ENCODE measurements around the gene OPCML. TPM values are rescaled to one million over a fixed set of nuclear protein-coding genes. Genes with fewer than 3 reads are reported as not detected.
A peak's percentile ranks its signal among the peaks of the same experiment; 100 is the strongest.

Gene OPCML
- total RNA-seq, 1 experiment from 2014 or later = 0.21 TPM

DNA sequence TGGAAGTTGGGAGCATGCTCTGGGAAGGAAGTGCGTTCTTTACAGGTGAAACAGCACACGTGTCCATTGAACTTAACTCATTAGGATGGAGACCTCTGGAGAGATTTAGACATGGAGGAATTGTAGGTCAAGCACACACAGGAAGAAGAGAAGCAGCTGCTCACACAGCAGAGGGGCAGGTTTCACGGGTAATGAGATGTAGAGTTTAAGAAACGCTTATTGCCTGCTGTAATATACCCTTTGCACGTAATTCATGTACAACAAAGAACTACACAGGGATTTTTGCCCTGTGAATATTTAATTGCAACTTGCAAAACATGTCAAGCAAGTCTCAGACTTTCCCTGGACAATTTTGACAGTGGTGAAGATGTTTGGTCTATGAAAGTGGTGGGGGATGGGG lies 508.0 kb downstream of the OPCML start:
- no peak for DNase-seq
- H3K4me3 ChIP-seq (ENCODE audit: insufficient read depth, low read depth, low read length) = no peak overlapping the region
- H3K36me3 ChIP-seq (replicated peaks; ENCODE audit: control insufficient read depth, insufficient read depth, low read length) = no peaks in the 10 kb centered on the region
- no peaks in the 10 kb centered on the region for H3K27me3 ChIP-seq (ENCODE audit: control insufficient read depth, insufficient read depth, low read length)

DNA sequence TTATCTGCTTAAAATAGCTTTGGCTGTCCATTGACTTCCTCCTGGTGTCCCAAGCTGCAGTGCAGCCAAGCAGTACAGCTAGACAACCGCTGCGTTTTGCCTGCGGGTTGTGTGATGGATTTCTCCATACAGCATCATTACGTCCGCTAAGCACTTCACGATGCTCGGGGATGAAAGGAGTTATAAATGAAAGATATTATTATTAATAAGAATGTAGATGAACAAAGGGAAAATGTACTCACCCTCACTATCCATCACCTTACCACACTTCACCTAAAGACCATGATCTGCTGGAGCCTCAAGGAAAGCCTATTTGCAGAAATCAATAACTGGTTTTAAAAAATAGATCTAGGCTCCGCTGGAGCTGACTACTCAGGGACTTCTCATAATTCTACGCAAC lies 509.1 kb downstream of the OPCML start:
- DNase-seq = no peak
- H3K36me3 ChIP-seq (replicated peaks; ENCODE audit: control insufficient read depth, insufficient read depth, low read length) = no peaks in the 10 kb centered on the region
- no peaks in the 10 kb centered on the region for H3K27me3 ChIP-seq (ENCODE audit: control insufficient read depth, insufficient read depth, low read length)
- H3K4me3 ChIP-seq (ENCODE audit: insufficient read depth, low read depth, low read length) = no peak overlapping the region

DNA sequence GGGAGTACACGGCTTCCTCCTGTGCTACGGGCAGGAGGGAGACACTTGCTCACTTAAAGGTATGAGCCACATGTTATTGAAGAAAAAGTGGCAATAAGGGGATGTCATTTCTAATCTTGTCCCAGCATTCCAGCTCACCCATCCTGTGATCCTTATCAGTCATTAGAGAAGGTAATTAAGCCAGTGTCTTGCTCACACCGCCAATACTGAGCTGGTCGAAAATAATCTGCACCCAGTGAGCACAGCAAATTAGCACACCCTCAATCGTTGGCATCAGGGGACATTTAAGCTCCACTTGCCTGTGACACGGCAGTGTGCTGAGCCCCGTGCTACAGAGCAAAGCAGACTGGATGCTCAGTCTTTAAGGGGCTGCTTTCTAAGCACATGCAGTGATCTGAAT lies 510.7 kb downstream of the OPCML start:
- no peaks in the 10 kb centered on the region; the same call in 1 of the 2 replicates for H3K27me3 ChIP-seq (ENCODE audit: control insufficient read depth, insufficient read depth, low read length)

DNA sequence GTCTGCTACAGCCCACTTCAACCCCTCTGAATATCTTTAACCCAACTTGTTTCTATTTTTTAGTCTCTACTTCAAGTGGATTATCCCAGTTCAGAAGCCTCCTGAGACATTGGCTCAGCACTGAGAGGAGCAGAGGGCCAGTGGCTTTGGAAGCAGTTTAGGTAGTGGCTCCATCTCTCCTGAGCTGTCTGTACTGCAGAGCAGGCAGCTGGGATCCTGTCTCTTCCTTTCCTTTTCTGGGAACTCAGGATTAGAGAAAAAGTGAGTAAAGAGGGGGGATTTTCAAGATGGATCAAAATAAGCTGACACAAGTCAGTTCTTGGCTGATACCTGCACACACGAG lies 512.0 kb downstream of the OPCML start:
- Histone ChIP-seq H3K27me3 (ENCODE audit: control insufficient read depth, insufficient read depth, low read length) (no peaks in the 10 kb centered on the region; the same call in 1 of the 2 replicates), H3K4me3 (ENCODE audit: insufficient read depth, low read depth, low read length) (no peak overlapping the region), H3K36me3 (replicated peaks; ENCODE audit: control insufficient read depth, insufficient read depth, low read length) (no peaks in the 10 kb centered on the region)
- DNase-seq = no peak

More for the DNA sequence above, 510.7 kb downstream of the OPCML start:
- Histone ChIP-seq H3K36me3 (replicated peaks; ENCODE audit: control insufficient read depth, insufficient read depth, low read length) (no peaks in the 10 kb centered on the region), H3K4me3 (ENCODE audit: insufficient read depth, low read depth, low read length) (no peak overlapping the region)
- DNase-seq = no peak

DNA sequence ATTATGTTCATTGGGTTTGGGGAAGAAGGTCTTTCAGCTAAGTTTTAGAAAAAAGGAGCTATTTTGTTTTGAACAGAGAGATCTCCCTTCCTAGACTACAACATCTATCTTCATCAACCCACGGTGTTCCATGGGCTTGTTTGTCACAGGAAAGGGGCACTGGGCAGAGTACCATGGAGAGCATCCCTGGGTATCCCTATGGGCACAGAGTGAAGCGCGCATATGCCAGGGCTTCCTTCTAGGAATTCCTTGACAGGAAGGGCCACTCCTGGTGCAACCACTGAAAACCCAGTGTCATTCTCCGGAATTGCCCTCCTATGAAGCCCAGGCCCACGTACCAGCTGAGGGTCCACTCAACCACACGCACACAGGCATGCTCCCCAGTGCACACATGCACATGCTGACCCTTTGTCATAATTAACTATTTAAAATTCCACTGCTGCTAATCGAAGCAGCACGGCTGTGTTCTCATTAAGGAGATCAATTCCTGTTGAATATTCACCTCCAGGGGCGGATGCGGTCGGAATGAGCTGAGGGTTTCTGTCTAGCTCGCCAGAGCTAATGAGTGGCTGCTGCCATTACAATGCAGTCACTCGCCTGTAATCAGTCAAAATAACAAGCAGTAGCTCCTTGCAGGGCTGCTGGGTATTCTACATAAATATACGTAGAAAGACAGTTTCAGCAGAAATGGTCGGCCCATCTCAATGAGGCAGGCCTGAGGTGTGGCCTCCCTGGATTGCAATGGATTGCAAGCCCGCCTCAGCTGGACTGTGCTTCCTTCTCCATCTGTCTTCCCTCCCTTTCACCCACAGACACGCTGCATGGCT lies 512.5 kb downstream of the OPCML start:
- Histone ChIP-seq H3K4me3 (ENCODE audit: insufficient read depth, low read depth, low read length) (no peak overlapping the region), H3K27me3 (ENCODE audit: control insufficient read depth, insufficient read depth, low read length) (no peaks in the 10 kb centered on the region; the same call in 1 of the 2 replicates), H3K36me3 (replicated peaks; ENCODE audit: control insufficient read depth, insufficient read depth, low read length) (no peaks in the 10 kb centered on the region)
- DNase-seq = no peak

DNA sequence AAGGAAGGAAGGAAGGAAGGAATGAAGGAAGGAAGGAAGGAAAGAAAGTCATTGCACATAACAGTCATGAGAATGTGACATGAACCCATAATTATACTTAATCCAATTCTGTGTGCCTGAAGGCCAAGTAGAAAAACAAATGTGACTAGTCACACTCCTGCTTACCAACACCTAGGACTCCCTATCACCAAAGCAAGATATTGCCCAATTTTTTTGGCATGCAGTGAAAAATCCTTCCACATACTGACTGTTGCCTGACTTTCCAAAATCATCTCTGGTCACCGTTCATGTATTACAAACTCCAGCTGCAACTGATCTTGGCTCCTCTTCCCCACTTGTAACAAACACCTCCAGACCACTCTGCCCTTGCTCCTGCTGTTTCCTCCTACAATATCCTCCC lies 516.8 kb downstream of the OPCML start:
- Histone ChIP-seq H3K27me3 (ENCODE audit: control insufficient read depth, insufficient read depth, low read length) (no peaks in the 10 kb centered on the region; the same call in 1 of the 2 replicates), H3K4me3 (ENCODE audit: insufficient read depth, low read depth, low read length) (no peak overlapping the region), H3K36me3 (replicated peaks; ENCODE audit: control insufficient read depth, insufficient read depth, low read length) (no peaks in the 10 kb centered on the region)
- DNase-seq = no peak

DNA sequence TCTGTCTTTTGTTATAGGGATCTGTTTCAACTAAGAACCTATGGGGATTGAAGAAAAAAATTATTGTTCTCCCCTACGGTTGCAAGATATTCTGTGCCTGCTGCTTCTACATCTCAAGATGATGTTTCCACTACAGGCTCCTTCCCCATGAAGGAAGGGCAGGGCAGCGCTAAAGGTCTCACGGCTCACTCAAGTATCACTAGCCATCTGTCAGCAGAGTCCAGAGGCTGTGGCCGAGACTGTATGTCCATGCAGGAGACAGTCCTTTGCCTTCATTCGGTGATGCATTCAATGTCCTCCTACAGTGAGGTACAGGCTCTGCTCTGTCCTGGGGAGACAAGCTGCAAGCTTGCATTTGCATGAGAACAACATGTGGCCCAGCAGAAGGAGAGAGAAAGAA lies 518.0 kb downstream of the OPCML start:
- Histone ChIP-seq H3K27me3 (ENCODE audit: control insufficient read depth, insufficient read depth, low read length) (no peaks in the 10 kb centered on the region; the same call in 1 of the 2 replicates), H3K4me3 (ENCODE audit: insufficient read depth, low read depth, low read length) (no peak overlapping the region), H3K36me3 (replicated peaks; ENCODE audit: control insufficient read depth, insufficient read depth, low read length) (no peaks in the 10 kb centered on the region)
- DNase-seq = no peak

DNA sequence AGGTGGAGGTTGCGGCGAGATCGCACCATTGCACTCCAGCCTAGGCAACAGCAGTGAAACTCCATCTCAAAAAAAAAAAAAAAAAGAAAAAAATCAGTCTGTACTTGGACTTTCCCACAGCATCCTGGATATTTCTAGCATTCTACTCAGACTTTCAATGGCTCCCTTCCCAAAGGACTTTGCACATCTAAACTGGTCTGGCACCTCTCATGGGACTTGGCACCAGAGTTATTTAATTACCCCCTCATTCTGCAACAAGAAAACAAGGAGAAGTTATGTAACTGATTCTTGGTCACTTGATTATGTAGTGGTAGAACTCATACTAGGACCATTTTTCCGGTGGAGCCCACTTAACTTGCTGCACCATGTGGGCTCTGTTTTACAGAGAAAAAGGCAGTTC lies 519.5 kb downstream of the OPCML start:
- DNase-seq = no peak
- Histone ChIP-seq H3K4me3 (ENCODE audit: insufficient read depth, low read depth, low read length) (no peak overlapping the region), H3K27me3 (ENCODE audit: control insufficient read depth, insufficient read depth, low read length) (no peaks in the 10 kb centered on the region; the same call in 1 of the 2 replicates), H3K36me3 (replicated peaks; ENCODE audit: control insufficient read depth, insufficient read depth, low read length) (no peaks in the 10 kb centered on the region)

DNA sequence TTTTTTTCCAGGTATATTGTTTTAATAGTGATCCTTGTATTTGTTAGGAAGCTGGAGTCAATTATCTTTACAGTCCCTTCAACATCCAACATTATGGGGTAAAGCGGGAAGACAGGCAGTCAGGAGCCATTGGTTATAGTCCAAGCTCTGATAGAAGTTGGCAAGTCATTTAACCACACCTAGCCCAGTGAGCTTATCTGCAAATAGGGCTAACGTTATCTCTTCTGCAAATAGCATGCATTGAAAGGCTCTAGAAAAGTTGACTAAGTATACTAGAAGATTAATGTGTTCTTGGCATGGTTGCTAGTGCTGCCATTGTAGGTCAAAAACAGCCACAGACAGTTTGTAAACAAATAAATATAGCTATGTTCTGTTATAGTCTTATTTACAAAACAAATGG lies 520.7 kb downstream of the OPCML start:
- H3K36me3 ChIP-seq (replicated peaks; ENCODE audit: control insufficient read depth, insufficient read depth, low read length) = no peaks in the 10 kb centered on the region
- H3K4me3 ChIP-seq (ENCODE audit: insufficient read depth, low read depth, low read length) = no peak overlapping the region
- no peak for DNase-seq
- no peaks in the 10 kb centered on the region; the same call in 1 of the 2 replicates for H3K27me3 ChIP-seq (ENCODE audit: control insufficient read depth, insufficient read depth, low read length)

DNA sequence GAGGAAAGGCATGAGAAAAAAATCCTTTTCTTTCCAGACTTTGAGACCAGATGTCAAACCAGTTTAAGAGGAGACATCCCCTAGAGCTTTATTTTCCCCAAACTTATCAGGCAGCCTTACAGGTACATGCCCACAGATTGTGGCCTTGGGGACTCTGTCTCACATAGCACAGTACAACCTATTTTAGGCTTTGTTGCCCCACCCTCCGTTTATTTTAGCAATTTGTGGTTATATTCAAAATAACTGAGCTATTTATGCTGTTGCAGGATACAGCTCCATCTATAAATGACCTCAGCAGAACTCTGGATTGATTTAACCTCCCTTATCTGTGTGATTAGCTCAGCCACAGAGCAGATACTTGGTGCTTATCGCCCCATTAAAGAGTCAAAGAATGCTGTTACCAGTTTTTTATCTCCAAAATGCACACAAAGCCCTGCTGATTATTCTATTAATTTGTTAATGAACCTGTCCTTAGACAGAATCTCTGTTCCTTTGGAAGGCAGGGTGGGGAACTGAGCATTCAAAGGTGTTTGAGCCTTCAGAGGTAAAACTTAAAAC lies 525.2 kb downstream of the OPCML start:
- Histone ChIP-seq H3K4me3 (ENCODE audit: insufficient read depth, low read depth, low read length) (no peak overlapping the region), H3K36me3 (replicated peaks; ENCODE audit: control insufficient read depth, insufficient read depth, low read length) (no peaks in the 10 kb centered on the region), H3K27me3 (ENCODE audit: control insufficient read depth, insufficient read depth, low read length) (no peaks in the 10 kb centered on the region)
- no peak for DNase-seq

DNA sequence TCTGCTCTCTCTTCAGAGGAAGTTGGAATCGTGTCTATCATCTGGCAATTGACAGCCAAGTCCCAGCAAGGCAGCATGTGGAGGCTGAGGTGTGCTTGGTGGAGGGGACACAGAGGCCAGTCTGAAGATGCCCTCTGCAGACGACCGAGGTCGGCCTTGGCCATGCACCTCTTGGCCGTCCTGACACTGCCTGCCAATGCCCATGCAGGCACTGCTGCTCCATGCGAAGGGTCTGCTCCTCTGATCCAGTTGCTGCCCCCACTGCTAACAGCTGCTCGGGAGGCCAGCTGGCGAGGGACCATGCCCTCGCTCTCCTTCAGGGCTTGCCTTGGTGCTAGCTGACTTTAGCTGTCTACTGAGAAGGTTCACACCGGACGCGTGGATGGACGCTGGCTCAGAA lies 527.9 kb downstream of the OPCML start:
- no peak for DNase-seq

DNA sequence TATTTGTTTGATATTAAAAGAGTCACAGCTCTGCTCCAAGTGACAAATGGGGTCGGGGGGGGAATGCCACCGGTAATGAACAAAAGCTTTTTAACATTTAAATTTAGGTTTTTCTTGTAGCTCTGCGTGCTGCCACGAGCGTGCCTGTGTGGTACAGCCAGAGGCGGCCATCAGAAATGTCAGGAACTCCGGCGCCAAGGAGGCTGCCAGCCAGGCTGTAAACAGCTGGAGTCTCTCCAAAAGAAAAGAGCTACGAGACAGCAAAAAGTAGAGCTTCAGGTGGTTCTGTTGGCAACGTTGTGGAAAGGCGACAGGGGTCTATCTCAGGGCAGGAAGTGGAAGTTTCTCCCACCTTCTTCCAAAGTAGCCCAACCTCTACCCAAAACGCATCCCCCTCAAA lies 532.8 kb downstream of the OPCML start:
- Histone ChIP-seq H3K36me3 (replicated peaks; ENCODE audit: control insufficient read depth, insufficient read depth, low read length) (no peaks in the 10 kb centered on the region), H3K4me3 (ENCODE audit: insufficient read depth, low read depth, low read length) (no peak overlapping the region), H3K27me3 (ENCODE audit: control insufficient read depth, insufficient read depth, low read length) (peaks cover 16% of the 10 kb centered on the region)
- peak; percentile 60 for DNase-seq

More for the DNA sequence above, 527.9 kb downstream of the OPCML start:
- no peaks in the 10 kb centered on the region for H3K36me3 ChIP-seq (replicated peaks; ENCODE audit: control insufficient read depth, insufficient read depth, low read length)
- no peaks in the 10 kb centered on the region for H3K27me3 ChIP-seq (ENCODE audit: control insufficient read depth, insufficient read depth, low read length)
- H3K4me3 ChIP-seq (ENCODE audit: insufficient read depth, low read depth, low read length) = no peak overlapping the region

DNA sequence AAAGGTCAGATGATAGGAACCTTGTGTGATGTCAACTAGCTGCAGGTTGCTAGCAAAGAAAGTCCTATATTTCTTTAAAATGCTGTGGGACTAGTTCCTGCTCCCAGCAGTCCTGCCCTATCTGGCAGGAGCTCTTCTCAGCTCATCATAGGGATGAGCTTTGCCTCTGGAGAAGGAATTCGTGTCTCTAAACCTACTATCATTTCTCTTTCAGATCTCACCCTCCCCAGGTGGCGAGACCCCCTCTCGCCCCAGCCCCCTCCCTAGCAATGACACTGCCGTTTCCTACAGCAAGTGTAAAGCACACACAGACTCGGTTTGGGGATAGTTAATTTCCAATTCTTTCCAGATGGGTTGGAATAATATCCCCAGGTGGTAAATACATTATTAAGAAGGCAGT lies 533.3 kb downstream of the OPCML start:
- Histone ChIP-seq H3K27me3 (ENCODE audit: control insufficient read depth, insufficient read depth, low read length) (peaks cover 21% of the 10 kb centered on the region), H3K36me3 (replicated peaks; ENCODE audit: control insufficient read depth, insufficient read depth, low read length) (no peaks in the 10 kb centered on the region), H3K4me3 (ENCODE audit: insufficient read depth, low read depth, low read length) (no peak overlapping the region)
- DNase-seq = peak; percentile 57

DNA sequence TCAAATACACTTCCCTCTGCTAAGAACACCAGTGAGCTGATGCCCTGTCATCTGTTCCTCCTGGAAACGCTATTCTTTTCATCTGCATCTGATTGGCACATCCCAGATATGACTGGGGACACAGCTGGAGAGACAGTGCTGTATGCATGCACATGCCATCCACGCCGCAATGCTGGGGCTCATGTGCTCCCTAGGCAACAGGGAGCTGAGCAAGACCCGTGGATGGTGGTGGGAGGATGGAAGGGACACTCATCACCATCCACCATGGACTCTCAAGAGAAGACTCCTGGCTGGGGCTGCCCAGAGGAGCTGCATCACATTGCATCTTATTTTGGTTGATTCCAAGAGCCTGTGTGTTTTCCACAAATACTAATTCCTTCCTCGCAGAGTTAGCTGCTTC lies 534.9 kb downstream of the OPCML start:
- H3K4me3 ChIP-seq (ENCODE audit: insufficient read depth, low read depth, low read length) = no peak overlapping the region
- peaks cover 37% of the 10 kb centered on the region for H3K27me3 ChIP-seq (ENCODE audit: control insufficient read depth, insufficient read depth, low read length)
- DNase-seq = no peak
- no peaks in the 10 kb centered on the region for H3K36me3 ChIP-seq (replicated peaks; ENCODE audit: control insufficient read depth, insufficient read depth, low read length)

DNA sequence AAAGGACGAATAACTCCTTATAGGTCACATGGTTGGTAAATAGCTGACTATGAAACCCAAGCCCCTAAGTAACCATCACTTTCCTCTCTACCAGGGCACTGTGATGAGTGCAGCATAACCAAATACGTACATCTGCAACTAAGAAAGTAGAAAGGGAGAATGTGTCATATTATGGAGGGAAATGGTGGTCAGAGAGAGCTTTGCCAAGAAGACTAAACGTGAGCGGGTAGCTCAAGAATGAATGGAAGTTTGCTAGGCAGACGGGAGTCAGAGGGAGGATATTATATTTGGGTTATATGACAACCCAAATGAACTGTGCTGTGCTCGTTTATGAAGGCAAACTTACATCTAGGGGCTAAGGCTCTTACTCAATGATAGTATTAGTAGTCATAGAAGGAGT lies 537.3 kb downstream of the OPCML start:
- no peak for DNase-seq
- Histone ChIP-seq H3K4me3 (ENCODE audit: insufficient read depth, low read depth, low read length) (no peak overlapping the region), H3K27me3 (ENCODE audit: control insufficient read depth, insufficient read depth, low read length) (peaks cover 38% of the 10 kb centered on the region), H3K36me3 (replicated peaks; ENCODE audit: control insufficient read depth, insufficient read depth, low read length) (no peaks in the 10 kb centered on the region)

Measured in H7 (cell line).